DND-41 (cell line): Measurements from ENCODE around the gene TMEM63C.

Experiments
- EZH2 ChIP-seq: IDR thresholded peaks from 3 replicates; pipeline ENCODE4 v1.6.1; 2012; ENCODE audit warnings: borderline replicate concordance, low read depth, mild to moderate bottlenecking, moderate library complexity, low read length, inconsistent platforms; ENCODE audit not compliant: severe bottlenecking
- TF ChIP-seq, protein P1 (sequence below): IDR thresholded peaks from 2 replicates; pipeline ENCODE4 v1.5.1; 2012; ENCODE audit warnings: borderline replicate concordance, low read length, moderate library complexity, mild to moderate bottlenecking; ENCODE audit not compliant: poor library complexity, severe bottlenecking; ENCODE audit errors: extremely low read depth

DNA sequence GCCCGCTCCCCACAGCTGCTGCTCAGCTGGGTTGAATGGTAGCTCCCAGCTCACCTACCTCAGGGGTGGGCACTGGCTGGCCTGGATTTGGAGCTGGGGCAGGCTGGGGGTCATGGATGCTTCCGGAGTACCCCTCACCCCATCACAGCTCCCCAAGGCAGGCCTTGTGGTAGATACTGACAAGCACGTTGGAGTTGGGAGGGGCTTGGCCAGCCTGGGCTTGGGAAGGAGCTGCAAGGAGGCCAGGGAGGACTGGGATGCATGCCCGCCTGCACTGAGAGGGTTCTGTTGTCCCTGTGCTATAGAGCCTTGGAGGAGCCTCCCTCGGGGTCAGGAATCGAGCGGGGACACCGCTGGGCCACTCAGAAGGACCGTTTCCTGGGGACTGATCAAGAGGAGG is 14.2 kb downstream of the TMEM63C start:
- TF ChIP-seq, protein P1, sequence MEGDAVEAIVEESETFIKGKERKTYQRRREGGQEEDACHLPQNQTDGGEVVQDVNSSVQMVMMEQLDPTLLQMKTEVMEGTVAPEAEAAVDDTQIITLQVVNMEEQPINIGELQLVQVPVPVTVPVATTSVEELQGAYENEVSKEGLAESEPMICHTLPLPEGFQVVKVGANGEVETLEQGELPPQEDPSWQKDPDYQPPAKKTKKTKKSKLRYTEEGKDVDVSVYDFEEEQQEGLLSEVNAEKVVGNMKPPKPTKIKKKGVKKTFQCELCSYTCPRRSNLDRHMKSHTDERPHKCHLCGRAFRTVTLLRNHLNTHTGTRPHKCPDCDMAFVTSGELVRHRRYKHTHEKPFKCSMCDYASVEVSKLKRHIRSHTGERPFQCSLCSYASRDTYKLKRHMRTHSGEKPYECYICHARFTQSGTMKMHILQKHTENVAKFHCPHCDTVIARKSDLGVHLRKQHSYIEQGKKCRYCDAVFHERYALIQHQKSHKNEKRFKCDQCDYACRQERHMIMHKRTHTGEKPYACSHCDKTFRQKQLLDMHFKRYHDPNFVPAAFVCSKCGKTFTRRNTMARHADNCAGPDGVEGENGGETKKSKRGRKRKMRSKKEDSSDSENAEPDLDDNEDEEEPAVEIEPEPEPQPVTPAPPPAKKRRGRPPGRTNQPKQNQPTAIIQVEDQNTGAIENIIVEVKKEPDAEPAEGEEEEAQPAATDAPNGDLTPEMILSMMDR = no peak
- TF ChIP-seq EZH2 = no peak
